Esophagus squamous epithelium (tissue), 4 donors: ENCODE data around the gene CD302.

ENCODE experiments used
- CTCF ChIP-seq, 6 experiments: fragments of 450-650 bp in 4 of 6; fragments of 200-600 bp in 2 of 6; sonication (generic) in 2 of 6; IDR thresholded peaks; one replicate each; pipeline ENCODE4 v1.5.1; 2016 to 2019; ENCODE audit warnings: antibody characterized with exemption in 6 of 6, mild to moderate bottlenecking in 4 of 6, moderate library complexity in 4 of 6
- POLR2A ChIP-seq, 4 donors: fragments of 450-650 bp; IDR thresholded peaks; one replicate each; pipeline ENCODE4 v1.6.1; 2017; ENCODE audit warnings: antibody characterized with exemption in 4 of 4, mild to moderate bottlenecking in 4 of 4, moderate library complexity in 3 of 4

GRCh38 chr2:159840616-159841015 is 42.6 kb upstream of the CD302 start:
- TF ChIP-seq CTCF (IDR thresholded peaks at IDR 0.05) (no peak), POLR2A (IDR thresholded peaks at IDR 0.05) (no peak)
